Stimulated activated CD8-positive, alpha-beta memory T cell treated with anti-CD3 and anti-CD28 coated beads, Interleukin-4, amount 100 ng/mL, for 48 hours (primary cell): Measurements from ENCODE around the gene MYO7A.

Experiments
- DNase-seq: peaks from one replicate; pipeline ENCODE4 v3.0.0-alpha.2; 2020

MYO7A gene

GRCh38 chr11:77112641-77113381 is 15.2 kb upstream of the MYO7A start:
- DNase-seq, result no peak

- DNase-seq, result peak; percentile 46
Measured at GRCh38 chr11:77113382-77114088, 14.5 kb upstream of the MYO7A start.

GRCh38 chr11:77114089-77114463 is 14.0 kb upstream of the MYO7A start:
- no peak for DNase-seq

GRCh38 chr11:77115181-77115611 is 12.8 kb upstream of the MYO7A start:
- DNase-seq, result no peak

DNA sequence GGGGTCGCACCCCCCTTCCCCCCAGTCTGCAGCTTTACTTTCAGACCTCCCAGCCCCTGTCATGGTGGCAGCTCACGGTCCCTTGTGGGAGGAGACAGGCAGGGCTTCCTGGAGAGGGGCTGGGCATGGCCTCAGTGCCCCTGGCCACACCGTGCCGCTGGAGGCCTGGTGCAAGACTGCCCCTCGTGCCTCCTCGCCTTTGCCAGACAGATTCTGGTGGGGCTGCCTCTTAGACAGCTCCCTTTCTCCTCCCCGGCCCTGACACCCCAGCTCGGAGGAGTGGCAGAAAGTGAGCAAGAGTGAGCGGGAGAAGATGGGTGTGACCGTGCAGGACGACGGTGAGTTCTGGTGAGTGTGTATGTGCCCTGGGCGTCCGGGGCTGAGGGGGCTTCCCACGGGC is 12.1 kb upstream of the MYO7A start:
- no peak for DNase-seq

DNA sequence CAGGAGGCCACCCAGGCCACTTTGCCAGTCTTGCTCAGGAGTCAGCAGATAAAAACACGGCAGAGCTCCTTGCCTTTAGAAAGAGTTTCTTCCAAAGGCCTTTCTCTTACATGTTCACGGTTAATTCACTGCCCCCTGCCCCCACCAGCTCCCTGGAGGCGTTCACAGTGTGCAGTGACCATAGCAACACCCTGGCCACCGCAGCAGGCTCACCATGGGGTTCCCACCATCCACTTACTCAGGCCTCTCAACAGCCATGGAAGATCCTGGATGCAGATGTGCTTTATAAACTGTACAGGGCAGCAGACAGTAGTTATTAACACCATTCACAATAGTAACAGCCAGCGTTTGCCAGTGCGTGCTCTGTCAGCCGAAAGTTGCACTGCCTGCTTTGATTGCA is 10.6 kb upstream of the MYO7A start:
- no peak for DNase-seq

DNA sequence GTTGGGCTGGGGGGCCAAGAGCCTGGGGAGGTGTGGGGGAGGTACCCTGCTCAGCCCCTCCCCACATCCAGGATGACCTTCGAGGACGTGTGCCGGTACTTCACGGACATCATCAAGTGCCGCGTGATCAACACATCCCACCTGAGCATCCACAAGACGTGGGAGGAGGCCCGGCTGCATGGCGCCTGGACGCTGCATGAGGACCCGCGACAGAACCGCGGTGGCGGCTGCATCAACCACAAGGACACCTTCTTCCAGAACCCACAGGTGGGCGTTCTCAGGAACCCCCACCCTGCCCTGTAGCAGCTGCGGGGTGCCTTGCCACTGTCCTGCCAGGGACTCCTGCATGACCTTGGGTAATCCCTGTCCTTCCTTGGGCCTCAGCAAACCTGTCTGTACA is 10.0 kb upstream of the MYO7A start:
- no peak for DNase-seq

DNA sequence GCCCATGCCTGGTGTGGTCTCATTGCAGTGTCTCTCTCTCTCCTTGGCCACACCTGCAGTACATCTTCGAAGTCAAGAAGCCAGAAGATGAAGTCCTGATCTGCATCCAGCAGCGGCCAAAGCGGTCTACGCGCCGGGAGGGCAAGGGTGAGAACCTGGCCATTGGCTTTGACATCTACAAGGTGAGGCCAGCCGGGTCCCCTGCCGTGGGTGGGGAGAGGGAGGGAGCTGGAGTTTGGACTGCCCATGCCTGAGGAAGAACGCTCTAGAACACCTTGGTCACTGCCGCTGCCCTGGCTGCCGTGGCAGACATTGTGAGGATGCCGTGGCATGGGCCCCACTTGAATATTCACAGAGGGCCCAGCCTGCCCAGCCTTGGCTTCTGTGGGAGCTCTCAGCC is 9.1 kb upstream of the MYO7A start:
- DNase-seq, result no peak

- no peak for DNase-seq
Measured at GRCh38 chr11:77119531-77119936, 8.5 kb upstream of the MYO7A start.

- DNase-seq, result no peak
Measured at GRCh38 chr11:77120571-77120970, 7.5 kb upstream of the MYO7A start.

DNA sequence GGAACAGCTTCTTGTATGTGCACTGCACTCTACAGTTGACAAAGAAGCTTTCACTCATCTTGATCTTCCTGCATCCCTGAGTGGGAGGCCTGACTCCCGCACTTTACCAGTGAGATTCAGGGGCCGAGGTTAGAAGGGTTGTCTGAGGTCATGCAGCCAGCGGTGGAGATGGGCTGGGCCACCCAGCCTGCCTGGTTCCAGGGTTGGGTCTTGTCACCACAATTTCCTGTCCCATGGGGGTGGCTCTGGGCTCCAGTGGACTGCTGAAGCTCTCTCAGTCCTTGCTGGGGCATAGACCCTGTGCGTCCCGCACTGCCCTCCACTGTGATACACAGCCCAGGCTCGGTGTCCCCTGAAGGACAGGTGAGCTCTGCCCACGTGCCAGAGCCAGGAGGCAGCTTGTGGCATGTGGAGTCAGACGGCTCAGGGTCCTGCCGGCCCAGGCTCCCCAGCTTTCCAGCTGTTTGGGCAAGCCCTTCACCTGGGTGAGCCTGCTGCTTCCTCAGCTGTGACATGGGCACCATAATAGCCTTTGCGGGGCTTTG is 6.9 kb upstream of the MYO7A start:
- no peak for DNase-seq

- DNase-seq, result no peak
Measured at GRCh38 chr11:77121876-77122575, 6.0 kb upstream of the MYO7A start.

DNA sequence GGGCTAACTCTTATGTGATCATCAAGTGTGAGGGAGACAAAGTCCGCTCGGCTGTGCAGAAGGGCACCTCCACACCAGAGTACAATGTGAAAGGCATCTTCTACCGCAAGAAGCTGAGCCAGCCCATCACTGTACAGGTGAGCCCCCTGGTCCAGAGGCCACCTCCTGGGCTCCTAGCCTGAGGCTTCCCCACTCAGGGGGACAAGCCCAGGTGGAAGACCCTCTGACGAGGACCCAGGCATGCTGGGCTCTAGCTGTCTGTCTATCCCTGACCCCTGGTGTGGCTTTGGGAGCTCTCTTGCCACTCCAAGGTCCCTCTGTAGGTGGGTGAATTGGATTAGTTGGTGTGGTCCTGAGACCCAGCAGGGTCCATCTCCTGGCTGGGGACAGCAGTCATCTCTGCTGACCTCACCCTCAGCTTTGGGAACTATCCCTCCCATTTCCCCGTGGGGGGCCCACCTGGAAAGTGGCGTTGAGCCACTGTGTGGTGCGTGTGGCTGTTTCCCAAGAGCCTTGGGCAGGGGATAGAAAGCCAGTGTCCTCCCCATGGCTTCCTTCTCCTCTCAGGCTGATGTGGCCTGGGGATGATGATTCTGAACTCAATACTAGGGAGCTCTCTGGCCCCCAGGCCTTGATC is 5.4 kb upstream of the MYO7A start:
- no peak for DNase-seq

DNA sequence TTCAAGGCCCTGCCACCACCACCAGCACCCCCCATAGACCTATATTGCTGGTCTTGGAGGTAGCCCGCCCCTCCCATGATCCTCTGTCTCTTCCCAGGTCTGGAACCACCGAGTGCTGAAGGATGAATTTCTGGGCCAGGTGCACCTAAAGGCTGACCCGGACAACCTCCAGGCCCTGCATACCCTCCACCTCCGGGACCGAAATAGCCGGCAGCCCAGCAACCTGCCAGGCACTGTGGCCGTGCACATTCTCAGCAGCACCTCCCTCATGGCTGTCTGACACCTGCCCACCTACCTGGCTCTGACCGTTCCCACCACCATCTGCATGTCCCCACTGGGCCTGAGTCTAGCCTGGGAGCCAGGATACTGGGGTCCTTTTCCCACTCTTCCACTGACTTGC is 4.5 kb upstream of the MYO7A start:
- no peak for DNase-seq

GRCh38 chr11:77124041-77124440 is 4.0 kb upstream of the MYO7A start:
- no peak for DNase-seq

DNA sequence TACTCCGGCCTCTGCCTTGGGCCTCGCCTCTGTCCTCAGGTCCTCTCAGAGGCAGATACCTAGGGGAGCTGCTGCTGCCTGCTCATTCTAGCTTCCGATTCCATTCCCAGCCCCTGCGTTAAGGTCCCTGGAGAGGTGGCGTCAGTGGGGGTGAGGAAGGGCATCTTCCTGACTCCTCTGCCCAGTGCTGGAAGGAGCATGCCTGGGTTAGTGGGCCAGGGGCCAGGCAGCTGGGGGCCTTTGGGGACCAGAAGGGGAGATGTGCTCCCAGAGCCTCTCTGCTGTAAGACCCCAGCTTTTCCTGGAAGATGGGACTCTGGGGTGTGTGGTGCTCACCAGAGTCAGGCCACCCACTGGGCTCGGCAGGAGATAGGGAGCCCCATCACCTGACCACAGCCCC is 3.6 kb upstream of the MYO7A start:
- no peak for DNase-seq

DNA sequence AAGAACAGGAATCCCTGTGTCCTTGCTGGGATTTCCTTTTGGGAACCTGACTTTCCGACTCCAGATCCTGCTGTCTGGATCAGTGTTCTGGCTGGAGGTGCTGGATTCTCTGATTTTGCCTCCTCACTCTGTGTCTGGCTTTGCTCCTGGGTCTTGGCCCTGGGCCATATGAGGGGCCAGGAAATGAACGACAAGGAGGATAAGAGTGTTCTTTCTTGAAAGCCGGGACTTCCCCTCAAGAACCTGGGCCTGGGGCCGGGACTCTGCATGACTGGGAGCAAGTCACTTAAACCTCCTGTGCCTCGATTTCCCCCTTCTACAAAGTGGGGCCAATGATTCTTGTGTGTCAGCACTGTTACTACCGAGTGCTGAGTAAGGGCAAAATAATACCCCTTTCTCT is 2.9 kb upstream of the MYO7A start:
- no peak for DNase-seq

DNA sequence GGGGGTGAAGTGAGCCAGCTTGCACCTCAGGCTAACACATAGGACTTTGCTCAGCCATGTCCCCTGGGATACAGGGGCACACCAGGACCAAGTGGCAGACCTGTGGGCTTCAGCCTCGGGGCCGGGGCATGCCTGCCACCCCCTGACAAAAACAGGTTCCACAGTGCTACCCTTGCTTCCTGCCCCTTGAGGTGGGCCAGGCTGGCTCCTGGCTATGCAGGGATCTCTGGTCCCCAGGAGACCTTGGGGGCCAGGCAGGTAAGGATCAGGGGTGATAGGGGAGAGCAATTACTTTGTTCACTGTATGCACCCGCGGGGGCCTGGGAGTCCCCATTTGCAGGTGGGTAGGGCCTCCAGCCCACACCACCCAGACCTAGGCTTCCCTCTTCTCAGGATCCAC is 2.4 kb upstream of the MYO7A start:
- no peak for DNase-seq

DNA sequence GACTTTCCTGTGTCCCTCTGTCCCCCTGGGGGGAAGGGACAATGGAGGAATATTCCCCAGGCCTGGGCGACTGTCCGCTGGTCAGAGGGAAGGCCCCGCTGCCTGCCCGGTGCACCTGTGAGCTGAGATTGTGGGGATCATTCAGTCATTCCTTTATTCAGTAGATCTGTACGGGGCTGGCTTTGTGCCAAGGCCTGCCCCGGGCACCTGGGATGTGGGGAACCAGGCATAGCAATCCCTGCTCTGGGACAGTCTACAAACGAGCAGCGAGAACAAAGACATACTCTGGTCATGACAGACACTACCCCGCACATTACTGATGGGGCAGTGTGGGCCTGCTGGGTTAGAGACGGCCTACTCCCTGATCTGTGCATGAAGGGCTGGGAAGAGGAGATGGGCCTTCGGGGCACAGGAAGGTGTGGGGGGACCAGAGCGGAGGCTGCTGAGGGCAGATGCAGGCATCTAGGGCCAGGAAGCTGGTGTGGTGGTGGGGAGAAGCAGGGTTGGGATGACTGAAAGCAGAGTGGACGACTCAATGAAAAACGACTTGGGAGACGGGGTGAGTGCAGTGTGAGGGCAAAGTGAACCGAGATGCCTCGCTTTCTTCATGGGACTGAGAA is 1.8 kb upstream of the MYO7A start:
- no peak for DNase-seq

DNA sequence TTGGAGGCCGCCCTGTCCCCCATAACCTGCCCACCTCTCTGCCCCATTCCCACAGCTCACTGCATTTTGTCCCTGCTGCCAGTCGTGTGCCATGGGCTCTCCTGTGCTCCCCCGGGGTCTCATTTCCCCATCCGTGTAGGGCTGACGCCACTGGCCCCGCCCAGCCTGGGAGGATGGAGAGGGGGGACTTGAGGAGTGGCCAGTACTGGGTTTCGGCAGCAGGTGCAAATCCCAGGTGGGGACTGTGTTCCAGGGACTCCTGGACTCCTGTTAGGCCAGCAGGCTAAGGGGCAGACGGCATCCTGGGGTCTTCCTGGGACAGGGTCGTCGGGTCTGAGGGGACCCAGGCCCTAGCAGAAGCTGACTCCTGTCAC is 1.2 kb upstream of the MYO7A start:
- DNase-seq, result no peak

GRCh38 chr11:77127235-77127911 is 673 bp upstream of the MYO7A start:
- DNase-seq, result peak; percentile 79
